ENCODE results near the gene LMAN1.
A peak's percentile ranks its signal among the peaks of the same experiment; 100 is the strongest.

Gene LMAN1

GRCh38 chr18:59311631-59312030, 47.4 kb downstream of the LMAN1 start:
- Histone ChIP-seq H3K9me2 (replicated peaks; ENCODE audit: insufficient read depth, low read length) (no peaks in the 10 kb centered on the region), H3K27ac (ENCODE audit: low read depth, low read length) (no peak overlapping the region), H4K20me1 (ENCODE audit: low read depth, low read length) (no peaks in the 10 kb centered on the region), H3K27me3 (ENCODE audit: low read length) (no peaks in the 10 kb centered on the region), H3K4me2 (ENCODE audit: low read depth, low read length, poor library complexity, severe bottlenecking) (no peak overlapping the region), H3K9me3 (ENCODE audit: insufficient read depth, low read length) (no peaks in the 10 kb centered on the region), H3K4me3 (ENCODE audit: insufficient read depth, low read length, poor library complexity, severe bottlenecking) (no peak overlapping the region), H3K36me3 (ENCODE audit: low read length) (no peaks in the 10 kb centered on the region), H3K79me2 (ENCODE audit: insufficient read depth, low read length) (no peaks in the 10 kb centered on the region), H2AFZ (ENCODE audit: low read depth, low read length, severe bottlenecking) (no peak overlapping the region), H3F3A (ENCODE audit: insufficient read depth) (no peaks in the 10 kb centered on the region), H3K9ac (ENCODE audit: low read length) (no peak overlapping the region)
- TF ChIP-seq EZH2phosphoT487 (conservative IDR thresholded peaks at IDR 0.05; ENCODE audit: low read length) (no peak), CTCF (IDR thresholded peaks at IDR 0.05; ENCODE audit: insufficient read depth, low read length, poor library complexity, severe bottlenecking) (no peak)

- Histone ChIP-seq H3K79me2 (ENCODE audit: insufficient read depth, low read length) (no peaks in the 10 kb centered on the region), H3K9me3 (ENCODE audit: insufficient read depth, low read length) (no peaks in the 10 kb centered on the region), H3K27ac (ENCODE audit: low read depth, low read length) (no peak overlapping the region), H3F3A (ENCODE audit: insufficient read depth) (no peaks in the 10 kb centered on the region), H2AFZ (ENCODE audit: low read depth, low read length, severe bottlenecking) (peak overlapping the region; percentile 23), H4K20me1 (ENCODE audit: low read depth, low read length) (no peaks in the 10 kb centered on the region), H3K27me3 (ENCODE audit: low read length) (no peaks in the 10 kb centered on the region), H3K9ac (ENCODE audit: low read length) (peak overlapping the region; percentile 24; the same call in 1 of the 2 replicates), H3K4me3 (ENCODE audit: insufficient read depth, low read length, poor library complexity, severe bottlenecking) (peak overlapping the region; percentile 31), H3K36me3 (ENCODE audit: low read length) (no peaks in the 10 kb centered on the region), H3K4me2 (ENCODE audit: low read depth, low read length, poor library complexity, severe bottlenecking) (peak overlapping the region; percentile 49), H3K9me2 (replicated peaks; ENCODE audit: insufficient read depth, low read length) (no peaks in the 10 kb centered on the region)
- TF ChIP-seq CTCF (IDR thresholded peaks at IDR 0.05; ENCODE audit: insufficient read depth, low read length, poor library complexity, severe bottlenecking) (no peak), EZH2phosphoT487 (conservative IDR thresholded peaks at IDR 0.05; ENCODE audit: low read length) (no peak)
Measured at GRCh38 chr18:59308938-59309260, 50.2 kb downstream of the LMAN1 start.

GRCh38 chr18:59308248-59308937, 50.7 kb downstream of the LMAN1 start:
- peak overlapping the region; percentile 23 for H2AFZ ChIP-seq (ENCODE audit: low read depth, low read length, severe bottlenecking)
- H3K36me3 ChIP-seq (ENCODE audit: low read length): no peaks in the 10 kb centered on the region
- no peaks in the 10 kb centered on the region for H3F3A ChIP-seq (ENCODE audit: insufficient read depth)
- no peaks in the 10 kb centered on the region for H4K20me1 ChIP-seq (ENCODE audit: low read depth, low read length)
- no peaks in the 10 kb centered on the region for H3K27me3 ChIP-seq (ENCODE audit: low read length)
- TF ChIP-seq EZH2phosphoT487 (conservative IDR thresholded peaks at IDR 0.05; ENCODE audit: low read length) (no peak), CTCF (IDR thresholded peaks at IDR 0.05; ENCODE audit: insufficient read depth, low read length, poor library complexity, severe bottlenecking) (peak; percentile 99)
- no peaks in the 10 kb centered on the region for H3K9me2 ChIP-seq (replicated peaks; ENCODE audit: insufficient read depth, low read length)
- peak overlapping the region; percentile 31 for H3K4me3 ChIP-seq (ENCODE audit: insufficient read depth, low read length, poor library complexity, severe bottlenecking)
- no peaks in the 10 kb centered on the region for H3K79me2 ChIP-seq (ENCODE audit: insufficient read depth, low read length)
- H3K4me2 ChIP-seq (ENCODE audit: low read depth, low read length, poor library complexity, severe bottlenecking): peak overlapping the region; percentile 49
- H3K9ac ChIP-seq (ENCODE audit: low read length): peak overlapping the region; percentile 24; the same call in 1 of the 2 replicates
- H3K9me3 ChIP-seq (ENCODE audit: insufficient read depth, low read length): no peaks in the 10 kb centered on the region
- H3K27ac ChIP-seq (ENCODE audit: low read depth, low read length): no peak overlapping the region

Data from SU-DHL-6 (cell line).